HG02884 (cell line): ENCODE results near the gene CDH23.

ENCODE experiments used
- ATAC-seq: cut with Tn5 transposase; IDR thresholded peaks from one replicate; pipeline ENCODE4 v1.9.1; 2021; ENCODE audit warnings: mild to moderate bottlenecking, moderate library complexity; ENCODE audit not compliant: unreplicated experiment

CDH23 gene

GRCh38 chr10:71695502-71696476 is 299.1 kb downstream of the CDH23 start:
- no peak for ATAC-seq

DNA sequence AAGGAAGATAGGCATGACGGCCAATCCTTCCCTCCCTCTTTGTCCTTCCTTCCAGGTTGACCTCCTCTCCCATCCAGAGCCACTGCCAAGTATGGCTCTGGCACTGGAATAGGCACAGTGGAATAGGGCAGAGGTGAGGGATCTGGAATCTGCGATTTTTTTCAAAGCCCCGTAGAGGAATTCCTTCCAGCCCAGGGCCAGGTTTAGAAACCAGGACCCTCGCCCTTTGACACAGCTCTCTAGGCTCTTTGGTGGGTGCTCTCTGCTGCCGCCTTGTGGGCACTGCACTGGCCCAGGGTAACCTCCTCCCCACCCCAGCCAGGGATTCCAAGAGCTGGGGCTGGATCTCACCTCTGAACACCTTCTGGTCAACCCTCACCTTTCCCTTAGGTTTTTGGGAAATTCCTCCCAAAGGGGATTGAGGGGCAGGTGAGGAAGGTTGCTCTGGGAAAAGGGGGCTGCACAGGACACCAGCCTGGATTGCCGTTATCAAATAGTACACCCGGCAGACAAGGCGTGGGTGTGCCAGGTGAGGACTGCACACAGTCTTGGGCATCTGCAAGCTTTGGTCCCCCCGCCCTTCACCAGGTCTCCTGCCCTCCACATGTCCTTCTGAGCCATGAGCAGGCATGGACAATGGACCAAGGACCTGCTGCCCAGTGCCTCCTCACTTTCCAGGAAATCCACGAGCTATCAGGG is 300.1 kb downstream of the CDH23 start:
- no peak for ATAC-seq

DNA sequence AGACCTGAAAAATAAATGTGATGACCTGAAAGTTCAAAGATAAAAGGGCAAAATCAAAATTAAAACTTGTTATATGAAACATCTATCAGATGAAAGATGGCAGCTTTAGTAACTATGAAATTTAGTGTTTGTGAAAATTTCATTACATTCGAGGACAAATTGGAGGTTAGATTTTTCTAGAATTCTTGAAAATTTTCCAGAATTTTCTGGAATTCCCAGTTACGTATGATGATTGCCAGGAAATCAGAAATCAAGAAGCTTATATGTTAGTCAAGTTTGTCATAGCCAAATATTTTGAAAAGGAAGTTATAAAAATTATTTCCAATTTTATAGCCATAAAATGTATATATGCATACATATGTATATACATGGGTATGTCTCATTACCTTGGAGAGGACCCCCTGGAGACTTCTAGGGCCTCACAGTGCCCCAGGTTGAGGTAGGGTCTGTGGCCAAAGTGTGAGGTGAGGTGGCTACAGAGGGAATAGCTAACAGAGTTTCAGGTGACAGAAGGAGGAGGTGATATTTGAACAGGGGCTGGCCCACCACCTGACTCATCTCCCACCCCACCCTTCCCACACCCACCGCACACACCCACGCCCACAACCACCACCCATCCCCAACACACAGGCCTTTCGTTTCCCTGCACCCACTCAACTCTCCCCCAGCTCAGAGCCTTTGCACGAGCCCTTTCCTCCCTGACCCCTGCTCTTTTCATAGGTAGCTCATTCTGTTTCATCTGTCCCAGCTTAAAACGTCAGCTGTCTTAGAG is 301.4 kb downstream of the CDH23 start:
- ATAC-seq, result no peak

- no peak for ATAC-seq
Measured at GRCh38 chr10:71698737-71699136, 302.0 kb downstream of the CDH23 start.

- ATAC-seq, result no peak
Measured at GRCh38 chr10:71700731-71701368, 304.1 kb downstream of the CDH23 start.

- ATAC-seq, result no peak
Measured at GRCh38 chr10:71701496-71702132, 304.9 kb downstream of the CDH23 start.

- ATAC-seq, result no peak
Measured at GRCh38 chr10:71703577-71703976, 306.9 kb downstream of the CDH23 start.

GRCh38 chr10:71704816-71705215 is 308.1 kb downstream of the CDH23 start:
- no peak for ATAC-seq

DNA sequence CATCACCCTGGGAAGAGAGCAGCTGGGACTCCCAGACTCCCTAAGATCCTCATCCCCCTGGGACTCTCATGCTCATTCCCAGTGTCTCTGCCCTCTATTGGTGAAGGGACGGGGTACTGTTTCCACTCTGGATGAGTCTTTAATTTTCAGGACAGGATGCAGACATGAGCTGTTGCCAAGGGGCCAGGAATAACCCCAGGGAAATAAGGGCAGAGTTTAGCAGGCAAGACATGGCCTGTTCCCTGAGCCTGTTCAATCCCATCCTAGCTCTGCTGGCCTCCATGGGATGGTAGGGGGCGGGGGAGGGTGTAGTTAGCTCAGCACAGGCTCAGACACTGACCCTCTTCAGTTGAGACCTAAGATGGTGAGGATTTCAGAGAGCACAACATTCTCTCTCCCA is 308.9 kb downstream of the CDH23 start:
- no peak for ATAC-seq

GRCh38 chr10:71706216-71707121 is 309.7 kb downstream of the CDH23 start:
- ATAC-seq, result no peak

GRCh38 chr10:71707240-71707789 is 310.6 kb downstream of the CDH23 start:
- no peak for ATAC-seq

- ATAC-seq, result no peak
Measured at GRCh38 chr10:71708301-71708703, 311.6 kb downstream of the CDH23 start.

- no peak for ATAC-seq
Measured at GRCh38 chr10:71708897-71709882, 312.5 kb downstream of the CDH23 start.

GRCh38 chr10:71710519-71710918 is 313.8 kb downstream of the CDH23 start:
- no peak for ATAC-seq

- ATAC-seq, result no peak
Measured at GRCh38 chr10:71711052-71711623, 314.4 kb downstream of the CDH23 start.

- ATAC-seq, result no peak
Measured at GRCh38 chr10:71712170-71712569, 315.4 kb downstream of the CDH23 start.

DNA sequence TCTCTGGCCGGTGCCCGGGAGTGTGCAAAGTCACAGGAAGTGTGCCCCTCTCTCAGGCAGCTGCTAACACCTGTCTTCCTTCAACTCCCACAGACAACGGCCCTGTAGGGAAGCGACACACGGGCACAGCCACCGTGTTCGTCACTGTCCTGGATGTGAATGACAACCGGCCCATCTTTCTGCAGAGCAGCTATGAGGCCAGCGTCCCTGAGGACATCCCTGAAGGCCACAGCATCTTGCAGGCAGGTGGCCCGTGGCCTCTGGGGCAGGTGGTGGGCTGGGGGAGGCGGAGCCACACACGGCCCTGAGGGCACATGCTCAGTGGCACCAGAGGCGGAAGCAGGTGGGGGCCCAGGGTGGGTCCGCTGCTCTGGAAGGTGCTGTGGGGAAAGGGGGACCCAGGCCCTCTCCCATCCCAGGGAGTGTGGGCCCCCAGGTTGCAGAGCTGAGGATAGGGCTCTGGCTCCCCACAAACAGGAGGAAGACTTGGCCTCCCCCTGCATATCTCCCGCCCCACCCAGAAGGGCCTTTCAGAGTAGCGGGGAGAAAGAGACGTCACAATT is 315.9 kb downstream of the CDH23 start:
- no peak for ATAC-seq
